NCI-H128 (cell line): ENCODE measurements around the gene BCAR1.
"Not testable (repeated sequence)": the region's sequence is repeated elsewhere in the genome, so short reads cannot be mapped to it uniquely, and the experiment has no call there.

ENCODE experiments used
- DNase-seq: peaks from one replicate; lab custom pipeline; 2025; ENCODE audit not compliant: unreplicated experiment; lab: John Stamatoyannopoulos, UW

Gene BCAR1

GRCh38 chr16:75256696-75257343, 5.4 kb upstream of the BCAR1 start:
- DNase-seq = no peak

GRCh38 chr16:75256059-75256571, 4.7 kb upstream of the BCAR1 start:
- DNase-seq = no peak

GRCh38 chr16:75254359-75254837, 3.0 kb upstream of the BCAR1 start:
- no peak for DNase-seq

- DNase-seq = no peak
These were observed 1.8 kb upstream of the BCAR1 start for GRCh38 chr16:75252946-75253911.

GRCh38 chr16:75252049-75252864, 833 bp upstream of the BCAR1 start:
- DNase-seq = no peak

- DNase-seq = no peak
These were observed 580 bp downstream of the BCAR1 start for GRCh38 chr16:75250809-75251279.

GRCh38 chr16:75250089-75250808, 1.2 kb downstream of the BCAR1 start:
- DNase-seq = no peak

- no peak for DNase-seq
These were observed 2.0 kb downstream of the BCAR1 start for GRCh38 chr16:75249441-75249840.

- no peak for DNase-seq
These were observed 2.7 kb downstream of the BCAR1 start for GRCh38 chr16:75248536-75249380.

GRCh38 chr16:75248142-75248535, 3.3 kb downstream of the BCAR1 start:
- no peak for DNase-seq

- DNase-seq = no peak
These were observed 4.2 kb downstream of the BCAR1 start for GRCh38 chr16:75247249-75247648.

- no peak for DNase-seq
These were observed 4.8 kb downstream of the BCAR1 start for GRCh38 chr16:75246504-75247205.

- DNase-seq = no peak
These were observed 6.3 kb downstream of the BCAR1 start for GRCh38 chr16:75244844-75245758.

GRCh38 chr16:75244225-75244809, 7.1 kb downstream of the BCAR1 start:
- DNase-seq = no peak

GRCh38 chr16:75243667-75244224, 7.7 kb downstream of the BCAR1 start:
- no peak for DNase-seq

- DNase-seq = not testable (repeated sequence)
These were observed 8.9 kb downstream of the BCAR1 start for GRCh38 chr16:75242436-75243078.
